Posterior vena cava (tissue), 2 donors: Measurements from ENCODE around the gene SBNO1. TPM values are rescaled to one million over a fixed set of nuclear protein-coding genes. Genes with fewer than 3 reads are reported as not detected.
"Not testable (repeated sequence)": the region's sequence is repeated elsewhere in the genome, so short reads cannot be mapped to it uniquely, and the experiment has no call there.

Experiments
- DNase-seq: peaks from one replicate; pipeline ENCODE4 v3.0.0-alpha.2; 2020; ENCODE audit warnings: low spot score
- intact Hi-C, 2 donors: fragments of 100-400 bp; cut with DNase I; formaldehyde crosslinking; loops; one replicate each; pipeline versions ENCODE4 v1.14.1 to v1.14.2; 2022 to 2023
- total RNA-seq, 2 donors: library from RNA; stranded (reverse); fragmentation: NEBNext Ultra II Directional; extraction: Animal tissue kit (Norgen Biotek cat#: 25700); gene quantifications; one replicate each; pipeline ENCODE4 v1.2.1, GENCODE V29; 2021
- donor health status: DM: yes; HTN: yes; CAD: no.
- donor health status: DM: yes; HTN: yes; CAD: no.

SBNO1 gene
- total RNA-seq, 2 donors from 2014 or later, result 26.1 to 31.2 TPM

GRCh38 chr12:123365025-123365917, 624 bp upstream of the SBNO1 start:
- peak; percentile 99 for DNase-seq
- intact Hi-C loops, result no loop called here

GRCh38 chr12:123363740-123364531, 711 bp downstream of the SBNO1 start:
- intact Hi-C loops, result no loop called here
- DNase-seq, result peak; percentile 84

GRCh38 chr12:123363390-123363739, 1.3 kb downstream of the SBNO1 start:
- intact Hi-C loops, result no loop called here
- DNase-seq, result peak; percentile 15

GRCh38 chr12:123358035-123358434, 6.6 kb downstream of the SBNO1 start:
- DNase-seq, result no peak
- intact Hi-C loops, result no loop called here

GRCh38 chr12:123356159-123356670, 8.4 kb downstream of the SBNO1 start:
- intact Hi-C loops, result no loop called here
- no peak for DNase-seq

GRCh38 chr12:123354600-123354999, 10.0 kb downstream of the SBNO1 start:
- DNase-seq, result no peak
- intact Hi-C loops, result no loop called here

GRCh38 chr12:123351349-123351748, 13.3 kb downstream of the SBNO1 start:
- no peak for DNase-seq
- intact Hi-C loops, result no loop called here

GRCh38 chr12:123346946-123347345, 17.7 kb downstream of the SBNO1 start:
- intact Hi-C loops, result no loop called here
- DNase-seq, result no peak

GRCh38 chr12:123344086-123344485, 20.6 kb downstream of the SBNO1 start:
- intact Hi-C loops, result no loop called here
- no peak for DNase-seq

- no peak for DNase-seq
- intact Hi-C loops, result no loop called here
These were observed 27.6 kb downstream of the SBNO1 start for GRCh38 chr12:123337070-123337469.

- intact Hi-C loops, result no loop called here
- no peak for DNase-seq
These were observed 28.1 kb downstream of the SBNO1 start for GRCh38 chr12:123336530-123336929.

GRCh38 chr12:123335490-123335889, 29.2 kb downstream of the SBNO1 start:
- no peak for DNase-seq
- intact Hi-C loops, result no loop called here

GRCh38 chr12:123329799-123330198, 34.8 kb downstream of the SBNO1 start:
- no peak for DNase-seq
- intact Hi-C loops, result no loop called here

- intact Hi-C loops, result no loop called here
- no peak for DNase-seq
These were observed 44.8 kb downstream of the SBNO1 start for GRCh38 chr12:123319826-123320225.

- DNase-seq, result no peak
- intact Hi-C loops, result no loop called here
These were observed 45.4 kb downstream of the SBNO1 start for GRCh38 chr12:123319273-123319672.

GRCh38 chr12:123313046-123313445, 51.6 kb downstream of the SBNO1 start:
- intact Hi-C loops, DNase-seq: not testable (repeated sequence)

GRCh38 chr12:123306200-123306599, 58.4 kb downstream of the SBNO1 start:
- DNase-seq, result no peak
- intact Hi-C loops, result no loop called here

GRCh38 chr12:123305136-123305535, 59.5 kb downstream of the SBNO1 start:
- intact Hi-C loops, result no loop called here

GRCh38 chr12:123293178-123293760, 71.4 kb downstream of the SBNO1 start:
- intact Hi-C loops, result no loop called here
- no peak for DNase-seq

More at GRCh38 chr12:123305136-123305535, 59.5 kb downstream of the SBNO1 start:
- no peak for DNase-seq

GRCh38 chr12:123289911-123290310, 74.7 kb downstream of the SBNO1 start:
- no peak for DNase-seq
- intact Hi-C loops, result no loop called here
